Renal cortical epithelial cell (primary cell): ENCODE results near the gene TTI1. TPM values are rescaled to one million over a fixed set of nuclear protein-coding genes. Genes with fewer than 3 reads are reported as not detected.

Experiments
- DNase-seq: peaks from one replicate; pipeline ENCODE4 v3.0.0-alpha.2; 2011; ENCODE audit warnings: low read depth
- total RNA-seq: library from RNA; depleted of rRNA; stranded (reverse); fragments of >200 nt; gene quantifications from 2 replicates; pipeline ENCODE4 v1.2.3, GENCODE V29; 2014

The TTI1 gene
- 14.4 and 20.6 TPM in 2 replicates for total RNA-seq

- peak; percentile 73 for DNase-seq
These were observed at the start of gene TTI1, which contains the start of gene RPRD1B for GRCh38 chr20:38033330-38034107. TTI1 (minus strand) TSS chr20:38033456; CDS start chr20:38013816, 19,640 bp downstream. RPRD1B (plus strand) TSS chr20:38033746; CDS start chr20:38033948, 202 bp downstream.

GRCh38 chr20:38082894-38083293 lies 49.6 kb upstream of the TTI1 start:
- DNase-seq = no peak

- DNase-seq = no peak
These were observed 48.3 kb upstream of the TTI1 start for GRCh38 chr20:38081575-38081974.

- DNase-seq = no peak
These were observed 46.1 kb upstream of the TTI1 start for GRCh38 chr20:38079353-38079752.

- DNase-seq = no peak
These were observed 44.8 kb upstream of the TTI1 start for GRCh38 chr20:38078084-38078483.

- DNase-seq = no peak
These were observed 43.3 kb upstream of the TTI1 start for GRCh38 chr20:38076548-38076947.

DNA sequence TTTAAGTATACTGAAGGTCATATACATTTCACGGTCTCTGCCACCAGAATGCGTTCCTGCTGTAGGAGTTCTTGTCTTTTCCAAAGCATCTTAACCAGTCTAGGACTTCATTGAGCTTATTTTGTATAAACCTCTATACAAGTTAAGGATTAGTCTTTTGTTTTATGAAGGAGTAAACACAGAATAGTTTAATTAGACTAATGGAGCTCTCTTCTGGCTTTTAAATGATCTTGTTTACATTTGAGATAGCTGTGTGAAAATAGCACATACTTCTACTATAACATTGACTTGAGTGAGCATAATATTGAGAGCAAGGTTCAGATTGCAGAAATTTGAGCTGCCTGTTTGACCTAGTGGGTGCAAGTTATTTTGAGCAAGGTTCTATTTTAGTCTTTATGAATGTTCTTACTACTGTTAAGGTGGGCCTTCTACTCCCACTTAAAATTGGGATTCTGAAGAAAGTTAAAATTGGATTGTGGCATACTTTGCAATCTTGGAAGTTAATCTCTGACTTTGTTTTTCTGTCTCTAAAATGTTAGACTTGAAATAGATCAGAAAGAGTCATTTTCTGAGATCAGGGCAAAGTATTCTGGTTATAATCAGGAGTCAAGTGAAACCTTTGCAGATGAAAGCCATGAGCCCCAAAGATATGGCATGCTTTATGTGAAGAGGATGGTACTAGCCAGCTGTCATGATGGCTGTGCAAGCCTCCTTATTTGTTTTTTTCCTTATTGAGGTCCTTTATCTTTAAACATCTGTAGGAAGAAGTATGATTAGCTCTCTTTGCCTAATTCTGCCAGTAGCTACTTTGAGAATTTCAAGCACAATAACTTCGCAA lies 42.1 kb upstream of the TTI1 start:
- no peak for DNase-seq

DNA sequence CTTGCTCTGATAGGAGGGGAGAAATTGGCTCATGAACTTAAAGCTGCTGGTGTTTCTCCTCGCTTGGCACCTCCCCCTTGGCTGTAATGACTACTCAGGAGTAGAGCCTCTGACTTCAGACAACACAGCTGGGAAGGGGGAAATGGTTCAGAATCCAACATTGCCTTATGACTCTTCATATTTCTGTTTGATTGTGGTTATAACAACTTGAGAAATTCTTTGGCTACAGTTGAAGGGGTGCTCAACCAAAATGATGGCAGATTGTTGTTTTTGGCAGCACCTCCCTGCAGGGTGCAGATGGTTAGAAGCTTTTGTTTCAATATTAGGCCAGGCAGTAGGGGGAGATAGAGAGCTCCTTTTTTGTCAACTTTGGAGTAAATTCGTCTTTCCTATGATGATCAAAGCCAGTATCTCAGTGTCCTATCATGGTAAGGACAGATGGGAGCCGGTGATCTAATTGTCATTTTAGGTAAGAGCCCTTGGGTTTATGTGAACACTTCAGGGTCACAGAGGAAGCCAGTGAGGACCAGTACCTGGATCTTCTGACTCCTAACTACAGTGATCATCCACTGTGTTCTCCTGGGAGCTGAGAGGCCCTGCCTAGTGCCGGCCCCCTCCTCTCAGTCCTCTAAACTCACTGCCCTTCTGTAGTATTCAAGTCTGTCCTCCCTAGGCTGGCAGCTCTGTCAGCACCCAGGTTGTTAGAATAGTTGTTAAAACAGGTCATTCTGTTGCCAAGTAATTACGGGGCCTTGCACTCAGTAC lies 40.2 kb upstream of the TTI1 start:
- DNase-seq = peak; percentile 50

DNA sequence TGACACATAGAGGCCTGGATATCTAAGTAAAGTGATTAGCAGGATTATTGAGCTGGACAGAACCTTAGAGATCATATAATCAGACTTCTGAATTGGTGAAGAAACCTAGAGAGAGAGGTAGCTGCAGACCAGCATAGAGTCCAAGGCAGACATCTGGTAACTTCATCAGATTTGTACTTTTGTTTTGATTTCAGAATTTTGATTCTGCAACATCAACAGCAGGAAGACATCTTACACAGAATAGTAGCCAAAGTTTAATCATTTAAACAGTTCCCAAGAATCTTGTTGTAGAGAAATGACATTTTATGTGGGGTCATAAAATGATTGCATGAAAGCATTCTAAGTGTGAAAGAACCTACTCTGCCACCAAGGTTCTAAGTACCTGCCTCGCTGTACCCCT lies 39.6 kb upstream of the TTI1 start:
- DNase-seq = no peak

DNA sequence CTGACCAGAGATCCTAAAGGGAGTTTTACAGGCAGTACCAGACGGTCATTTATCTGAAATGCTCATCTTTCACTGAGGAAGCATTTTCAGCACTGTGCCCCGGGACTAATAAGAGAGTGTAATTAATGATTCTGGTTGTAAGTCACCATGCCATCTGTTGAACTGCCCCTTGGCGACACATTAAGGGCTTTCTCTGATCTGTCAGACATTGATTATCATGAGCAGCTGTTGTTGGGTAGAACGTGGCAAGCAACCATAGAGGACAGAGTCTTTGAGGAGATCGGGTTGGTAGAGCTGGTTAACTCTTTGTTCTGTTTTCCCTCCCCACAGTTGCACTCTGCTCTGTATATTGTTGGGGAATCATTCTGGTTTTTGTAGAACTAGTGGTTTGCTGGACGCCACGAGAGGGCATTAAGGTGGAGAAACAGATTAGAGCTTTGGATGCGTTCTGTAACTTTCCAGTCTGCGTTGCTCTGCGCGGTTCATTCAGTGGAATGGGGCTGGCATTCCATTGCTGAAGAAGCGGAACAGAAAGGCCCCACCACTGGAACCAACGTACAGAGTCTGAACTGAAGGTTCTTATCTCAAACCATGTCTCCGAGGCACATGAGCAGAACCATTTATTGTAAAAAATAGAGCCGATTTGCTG lies 34.6 kb upstream of the TTI1 start:
- no peak for DNase-seq

- DNase-seq = no peak
These were observed 33.9 kb upstream of the TTI1 start for GRCh38 chr20:38066969-38067716.

DNA sequence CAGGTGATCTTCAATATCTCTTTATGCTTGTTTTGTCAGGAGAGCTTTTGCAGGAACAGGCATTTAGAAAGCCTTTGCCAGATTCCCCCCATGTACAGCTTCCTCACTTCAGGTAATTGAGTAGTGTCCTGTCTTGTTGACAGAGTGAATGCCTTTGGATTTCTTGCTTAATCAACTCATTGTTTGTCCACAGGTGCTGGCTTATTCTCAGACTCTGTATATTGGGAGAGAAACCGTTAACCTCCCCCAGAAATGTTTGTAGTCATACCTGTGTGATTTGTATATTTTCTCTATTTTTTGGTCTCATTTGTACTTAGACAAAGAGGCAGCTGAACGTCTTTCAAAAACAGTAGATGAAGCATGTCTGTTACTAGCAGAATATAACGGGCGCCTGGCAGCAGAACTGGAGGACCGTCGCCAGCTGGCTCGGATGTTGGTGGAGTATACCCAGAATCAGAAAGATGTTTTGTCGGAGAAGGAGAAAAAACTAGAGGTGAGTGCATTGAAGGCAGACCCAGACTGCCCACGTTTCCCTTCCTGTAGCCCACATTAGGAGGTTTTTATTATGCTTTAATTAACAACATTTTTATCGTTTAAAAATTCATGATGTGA lies 32.6 kb upstream of the TTI1 start:
- no peak for DNase-seq

DNA sequence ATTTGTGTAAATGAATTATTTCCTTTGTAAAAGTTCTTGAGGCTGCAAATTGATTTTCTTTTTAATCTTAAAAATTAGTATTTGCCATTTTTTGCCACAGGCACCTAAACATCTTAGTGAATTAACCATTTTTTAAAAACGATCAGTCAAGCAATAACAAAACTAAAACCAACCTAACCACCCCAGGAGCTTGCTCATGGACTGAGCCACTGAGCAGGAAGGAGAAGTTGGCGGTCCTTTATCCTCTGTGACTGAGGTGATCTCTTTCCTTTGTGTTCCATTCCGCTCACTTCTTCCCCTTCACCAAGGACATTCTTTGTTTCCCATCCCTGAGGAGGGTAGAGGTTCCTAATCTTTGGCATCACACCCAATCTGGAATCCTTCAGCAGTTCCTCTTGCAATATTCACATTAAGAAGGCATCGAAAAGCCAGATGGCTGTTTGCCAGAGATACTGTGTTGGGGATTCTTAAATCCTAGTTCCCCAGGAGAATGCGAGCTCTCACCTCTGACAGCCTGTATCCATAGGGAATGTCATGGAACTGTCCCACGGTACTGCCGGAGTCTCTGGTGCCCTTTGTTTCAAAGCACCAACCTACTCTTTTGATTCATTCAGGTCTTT lies 30.8 kb upstream of the TTI1 start:
- DNase-seq = no peak

DNA sequence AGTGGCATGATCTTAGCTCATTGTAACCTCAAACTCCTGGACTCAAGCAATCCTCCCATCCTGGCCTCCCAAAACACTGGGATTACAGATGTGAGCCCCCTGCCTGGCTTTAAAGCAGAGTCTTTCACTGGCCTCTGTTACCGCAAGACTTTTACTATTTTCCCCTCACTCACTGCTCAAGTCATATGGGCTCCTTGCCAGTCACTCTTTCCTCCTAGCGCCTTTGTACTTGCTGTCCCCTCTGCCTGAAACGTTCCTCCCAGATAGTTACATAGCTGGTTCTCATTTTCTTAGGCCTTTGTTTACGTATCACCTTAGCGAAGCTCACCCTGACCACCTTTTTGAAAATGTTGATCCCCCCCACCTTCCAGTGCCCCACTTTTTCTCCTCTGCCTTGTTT lies 29.6 kb upstream of the TTI1 start:
- DNase-seq = no peak

DNA sequence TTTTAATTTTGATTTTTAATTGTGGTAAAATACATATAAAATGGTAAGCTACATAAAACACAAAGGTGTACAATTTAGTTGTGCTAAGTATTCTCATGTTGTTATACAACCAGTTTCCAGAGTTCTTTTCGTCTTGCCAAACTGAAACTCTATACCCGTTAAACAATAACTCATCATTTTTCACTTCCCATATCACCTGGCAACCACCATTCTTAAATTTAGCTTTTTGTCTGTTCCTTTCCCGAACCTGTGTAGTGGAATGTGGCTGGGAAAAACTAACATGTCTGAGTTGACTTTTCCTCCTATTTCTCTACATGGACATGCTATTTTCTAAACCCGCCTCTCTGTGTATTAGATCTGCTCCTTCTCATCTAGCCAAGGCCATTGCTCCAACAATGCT lies 27.9 kb upstream of the TTI1 start:
- DNase-seq = no peak

DNA sequence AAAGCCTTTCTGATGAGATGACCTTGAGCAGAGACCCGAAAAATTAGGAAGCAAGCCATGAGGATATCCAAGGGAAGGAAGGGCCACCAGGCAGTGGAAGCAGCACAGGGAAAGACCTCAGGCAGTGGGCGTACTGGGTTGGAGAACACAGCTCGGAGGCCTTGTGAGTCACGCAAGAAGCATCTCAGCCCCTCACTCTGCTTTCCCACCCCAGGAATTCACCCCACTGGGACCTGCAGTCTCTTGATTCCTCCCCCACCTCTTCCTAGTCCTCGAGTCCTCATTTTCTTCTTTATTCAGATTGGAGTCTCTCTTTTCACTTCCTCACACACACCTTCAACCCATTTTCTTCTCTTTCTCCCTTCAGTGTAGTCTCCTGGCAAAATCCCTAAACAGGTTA lies 27.3 kb upstream of the TTI1 start:
- peak; percentile 30 for DNase-seq

DNA sequence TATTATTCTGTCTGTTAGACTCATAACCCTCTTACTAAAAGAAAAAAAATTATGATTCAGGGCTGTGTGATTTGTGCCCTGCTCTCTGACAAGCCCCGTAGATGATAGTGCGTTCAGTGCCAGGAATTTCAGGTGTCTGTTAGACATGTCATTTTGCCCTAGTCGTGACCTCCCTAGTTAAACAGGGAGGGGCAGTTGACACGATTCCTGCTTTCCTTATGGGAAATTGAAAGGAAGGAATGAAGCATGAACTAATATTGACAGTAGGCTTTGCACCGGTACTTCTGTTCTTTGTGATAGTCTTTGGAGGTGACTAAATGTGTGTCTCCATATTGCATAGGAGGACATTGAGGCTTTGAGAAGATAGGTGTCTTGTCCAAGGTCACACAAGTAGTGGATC lies 26.6 kb upstream of the TTI1 start:
- DNase-seq = no peak

DNA sequence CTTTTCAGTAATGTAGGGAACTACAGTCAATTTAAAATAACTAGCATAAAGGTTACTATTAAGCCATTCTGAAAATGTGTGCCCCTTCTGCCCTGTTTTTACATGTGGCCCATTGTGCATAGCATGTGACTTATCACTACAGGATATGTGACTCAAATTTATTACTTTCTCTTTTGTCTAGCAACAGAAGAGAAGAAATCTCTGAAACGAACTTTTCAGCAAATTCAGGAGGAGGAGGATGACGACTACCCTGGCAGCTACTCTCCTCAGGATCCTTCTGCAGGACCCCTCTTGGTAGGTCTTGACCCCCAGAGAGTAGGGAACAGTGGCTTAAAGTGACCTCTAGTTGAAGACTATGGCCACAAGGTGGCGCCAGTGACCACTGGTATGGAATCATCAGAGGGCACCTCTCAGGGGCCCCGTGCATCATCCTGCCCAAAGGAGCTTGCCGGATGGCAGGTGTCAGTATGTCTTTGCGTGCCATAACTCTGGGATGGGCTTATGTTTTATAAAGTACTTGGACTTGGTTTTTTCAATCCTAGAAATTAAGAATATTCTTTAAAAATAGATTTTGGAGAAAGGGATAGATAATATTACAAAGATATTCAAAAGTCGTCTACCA lies 24.2 kb upstream of the TTI1 start:
- DNase-seq = peak; percentile 57

DNA sequence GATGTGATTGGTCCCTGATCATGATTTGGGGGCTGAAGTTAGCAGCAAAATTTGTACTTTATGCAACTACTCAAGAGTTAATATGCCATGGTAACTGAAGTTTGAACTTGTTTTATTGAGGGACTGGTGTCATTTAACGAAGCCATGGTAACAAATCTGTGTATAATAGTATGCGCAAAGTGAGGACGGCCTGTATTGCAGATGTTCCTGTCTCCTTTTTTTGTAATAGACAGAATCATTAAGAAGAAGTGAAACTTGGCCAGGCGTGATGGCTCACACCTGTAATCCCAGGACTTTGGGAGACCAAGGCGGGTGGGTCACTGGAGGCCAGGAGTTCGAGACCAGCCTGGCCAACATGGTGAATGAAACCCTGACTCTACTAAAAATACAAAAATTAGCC lies 22.6 kb upstream of the TTI1 start:
- DNase-seq = no peak

DNA sequence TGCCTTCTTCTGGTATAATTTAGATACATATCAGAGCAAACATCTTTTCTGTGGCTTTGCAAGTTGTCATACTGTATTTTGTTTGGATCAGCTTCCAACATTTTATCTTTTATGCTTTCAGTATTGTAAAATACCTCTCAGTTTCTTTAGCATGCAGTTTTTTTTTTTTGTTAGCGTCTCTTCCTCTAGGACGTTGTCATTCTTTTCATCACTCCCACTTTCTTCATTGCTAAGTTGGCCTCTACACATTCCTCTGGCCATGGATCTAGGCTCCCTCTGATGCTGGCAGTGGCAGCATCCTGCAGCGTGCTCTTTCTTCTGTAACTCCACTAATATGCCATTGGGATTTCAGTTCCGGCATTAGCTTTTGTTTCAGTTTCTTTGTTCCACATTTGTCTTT lies 22.0 kb upstream of the TTI1 start:
- no peak for DNase-seq
